Sigmoid colon (tissue), 7 donors: ENCODE data around the gene CHRNA1. TPM values are rescaled to one million over a fixed set of nuclear protein-coding genes. Genes with fewer than 3 reads are reported as not detected.

Experiments
- DNase-seq: peaks from one replicate; pipeline ENCODE4 v3.0.0-alpha.2; 2019
- H3K27ac ChIP-seq, 4 donors: fragments of 200-600 bp; sonication (generic); one replicate each; pipeline ENCODE4 v1.5.1; 2016 to 2019; ENCODE audit warnings: mild to moderate bottlenecking in 1 of 4
- H3K27me3 ChIP-seq, 3 donors: fragments of 200-600 bp; sonication (generic); one replicate each; pipeline ENCODE4 v1.5.1; 2019; ENCODE audit warnings: mild to moderate bottlenecking in 1 of 3
- H3K36me3 ChIP-seq, 4 donors: fragments of 200-600 bp; sonication (generic); one replicate each; pipeline ENCODE4 v1.5.1; 2016 to 2019
- H3K4me1 ChIP-seq, 4 donors: fragments of 200-600 bp; sonication (generic); one replicate each; pipeline ENCODE4 v1.5.1; 2017 to 2019
- H3K4me3 ChIP-seq, 4 donors: fragments of 200-600 bp; sonication (generic); one replicate each; pipeline ENCODE4 v1.5.1; 2017 to 2019; ENCODE audit warnings: mild to moderate bottlenecking in 2 of 4, moderate library complexity in 1 of 4
- H3K9me3 ChIP-seq, 4 donors: fragments of 200-600 bp in 3 of 4; sonication (generic) in 3 of 4; one replicate each; pipeline versions ENCODE4 v1.5.1 to v1.6.1; 2013 to 2019
- EP300 ChIP-seq, 4 donors: sonication (generic); formaldehyde crosslinking; IDR thresholded peaks; one replicate each; pipeline ENCODE4 v1.6.1; 2017; ENCODE audit warnings: antibody characterized with exemption in 4 of 4
- POLR2A ChIP-seq, 2 donors: fragments of 450-650 bp; IDR thresholded peaks; one replicate each; pipeline ENCODE4 v1.6.1; 2016; ENCODE audit warnings: antibody characterized with exemption in 2 of 2, mild to moderate bottlenecking in 2 of 2, moderate library complexity in 2 of 2
- POLR2AphosphoS5 ChIP-seq, 4 donors: sonication (generic); formaldehyde crosslinking; IDR thresholded peaks; one replicate each; pipeline ENCODE4 v1.6.1; 2017; ENCODE audit warnings: antibody characterized with exemption in 4 of 4
- WGBS, 2 donors: extraction: QIAGEN DNeasy Blood & Tissue Kit; methylation state at CpG; one replicate each; pipeline ENCODE4 v1.1.7; 2013; 5-methylcytosine and 5-hydroxymethylcytosine counted together
- intact Hi-C: fragments of 100-400 bp; cut with DNase I; formaldehyde crosslinking; loops from one replicate; pipeline ENCODE4 v1.15.1; 2023
- polyA plus RNA-seq, 3 donors: library from polyadenylated mRNA; stranded (reverse); fragments of 200-250 nt; gene quantifications; one replicate each; pipeline ENCODE4 v1.2.3, GENCODE V29; 2013
- total RNA-seq, 4 donors: library from RNA; depleted of rRNA; stranded (reverse); fragments of >200 nt; gene quantifications; one replicate each; pipeline ENCODE4 v1.1.0, GENCODE V29; 2016
- TF ChIP-seq, protein P1 (sequence below), 4 experiments: fragments of 450-650 bp in 3 of 4; fragments of 200-600 bp in 1 of 4; IDR thresholded peaks; one replicate each; pipeline ENCODE4 v1.5.1; 2016 to 2019; ENCODE audit warnings: antibody characterized with exemption in 4 of 4, mild to moderate bottlenecking in 3 of 4, moderate library complexity in 2 of 4
- donor health status: healthy with polysubstance abuse.
- donor health status: Bipolar disorder and iron deficiency.
- donor health status: healthy.

CHRNA1 gene
- total and polyA plus RNA-seq, 7 donors, result 0.32 to 2.1 (median 1.2) TPM; not detected in 4

DNA sequence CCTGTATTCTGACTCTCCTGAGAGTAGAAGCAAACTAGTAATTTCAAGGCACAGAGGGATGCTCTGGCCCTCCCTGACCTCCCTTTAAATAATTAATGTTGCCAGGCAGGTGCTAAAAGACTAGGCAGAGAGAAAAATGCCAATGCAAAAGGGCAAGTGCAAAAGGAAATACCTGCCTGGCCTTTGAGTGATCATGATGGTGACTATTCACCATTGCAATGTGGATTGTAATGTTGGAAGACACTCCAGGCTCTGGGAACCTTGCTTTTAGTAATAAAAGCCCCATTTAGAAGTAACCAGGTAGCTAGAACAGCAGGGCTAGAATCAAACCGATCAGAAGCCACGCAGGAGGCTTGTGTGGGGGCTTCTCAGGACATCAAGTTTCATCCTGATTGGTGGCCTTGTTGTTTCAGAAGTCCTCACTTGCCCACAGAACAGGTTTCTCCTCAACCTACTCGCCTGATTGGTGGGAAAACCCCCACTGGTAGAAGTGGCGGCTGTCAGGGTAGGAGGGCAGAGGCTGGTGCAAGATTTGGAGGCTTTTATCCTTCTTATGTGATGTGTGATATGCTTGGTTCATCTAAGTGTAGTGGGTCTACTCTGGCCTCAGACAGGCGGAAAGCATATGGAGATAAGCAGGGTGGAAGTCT lies 16.0 kb upstream of the CHRNA1 start:
- 82 to 89% methylated on average over 5 of the region's 5 CpGs for WGBS, 2 donors
- no peaks in the 10 kb centered on the region for H3K9me3 ChIP-seq
- no peaks in the 10 kb centered on the region for H3K36me3 ChIP-seq
- no peak overlapping the region for H3K27ac ChIP-seq
- DNase-seq, result no peak
- no peaks in the 10 kb centered on the region for H3K27me3 ChIP-seq
- intact Hi-C loops, result no loop called here
- TF ChIP-seq POLR2AphosphoS5 (IDR thresholded peaks at IDR 0.05) (no peak), POLR2A (IDR thresholded peaks at IDR 0.05) (no peak), EP300 (IDR thresholded peaks at IDR 0.05) (no peak)
- TF ChIP-seq, protein P1, sequence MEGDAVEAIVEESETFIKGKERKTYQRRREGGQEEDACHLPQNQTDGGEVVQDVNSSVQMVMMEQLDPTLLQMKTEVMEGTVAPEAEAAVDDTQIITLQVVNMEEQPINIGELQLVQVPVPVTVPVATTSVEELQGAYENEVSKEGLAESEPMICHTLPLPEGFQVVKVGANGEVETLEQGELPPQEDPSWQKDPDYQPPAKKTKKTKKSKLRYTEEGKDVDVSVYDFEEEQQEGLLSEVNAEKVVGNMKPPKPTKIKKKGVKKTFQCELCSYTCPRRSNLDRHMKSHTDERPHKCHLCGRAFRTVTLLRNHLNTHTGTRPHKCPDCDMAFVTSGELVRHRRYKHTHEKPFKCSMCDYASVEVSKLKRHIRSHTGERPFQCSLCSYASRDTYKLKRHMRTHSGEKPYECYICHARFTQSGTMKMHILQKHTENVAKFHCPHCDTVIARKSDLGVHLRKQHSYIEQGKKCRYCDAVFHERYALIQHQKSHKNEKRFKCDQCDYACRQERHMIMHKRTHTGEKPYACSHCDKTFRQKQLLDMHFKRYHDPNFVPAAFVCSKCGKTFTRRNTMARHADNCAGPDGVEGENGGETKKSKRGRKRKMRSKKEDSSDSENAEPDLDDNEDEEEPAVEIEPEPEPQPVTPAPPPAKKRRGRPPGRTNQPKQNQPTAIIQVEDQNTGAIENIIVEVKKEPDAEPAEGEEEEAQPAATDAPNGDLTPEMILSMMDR (IDR thresholded peaks at IDR 0.05), result no peak
- no peak overlapping the region for H3K4me3 ChIP-seq
- peaks cover 0 to 16% (median 2%) of the 10 kb centered on the region in 4 donors for H3K4me1 ChIP-seq

DNA sequence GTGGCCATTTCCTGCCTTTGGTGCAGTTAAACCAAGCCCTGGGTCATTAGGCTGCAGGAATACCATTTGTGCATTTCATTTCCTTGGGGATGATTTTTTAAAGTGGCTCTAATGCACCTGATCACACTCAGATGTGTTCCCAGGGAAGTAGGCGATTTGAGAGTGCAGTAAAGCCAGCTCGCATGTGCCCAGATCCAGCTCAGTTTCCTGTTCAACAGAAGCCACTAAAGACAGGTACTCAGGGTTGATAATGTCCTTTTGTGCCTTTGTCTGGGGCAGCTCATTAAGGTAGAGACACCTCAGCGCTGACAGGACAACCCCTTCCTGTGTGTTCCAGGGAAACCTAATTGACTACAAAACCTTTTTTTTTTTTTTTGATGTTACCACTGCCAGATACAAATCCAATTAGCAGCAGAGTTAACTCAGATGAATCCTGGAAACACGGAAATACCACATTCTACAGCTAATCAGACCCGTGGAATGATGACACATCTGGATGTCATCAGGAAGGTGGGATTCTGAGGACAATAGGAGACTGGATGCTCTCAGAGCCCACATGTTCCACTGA lies 15.2 kb upstream of the CHRNA1 start:
- Histone ChIP-seq H3K4me3 (no peak overlapping the region), H3K4me1 (peaks cover 0 to 16% (median 2%) of the 10 kb centered on the region in 4 donors), H3K27ac (no peak overlapping the region), H3K9me3 (no peaks in the 10 kb centered on the region), H3K36me3 (no peaks in the 10 kb centered on the region), H3K27me3 (no peaks in the 10 kb centered on the region)
- DNase-seq, result no peak
- WGBS, 2 donors, result 79 to 84% methylated on average over 5 of the region's 5 CpGs
- TF ChIP-seq EP300 (IDR thresholded peaks at IDR 0.05) (no peak), POLR2AphosphoS5 (IDR thresholded peaks at IDR 0.05) (no peak), POLR2A (IDR thresholded peaks at IDR 0.05) (no peak)
- TF ChIP-seq, protein P1 (IDR thresholded peaks at IDR 0.05), result no peak
- intact Hi-C loops, result no loop called here

DNA sequence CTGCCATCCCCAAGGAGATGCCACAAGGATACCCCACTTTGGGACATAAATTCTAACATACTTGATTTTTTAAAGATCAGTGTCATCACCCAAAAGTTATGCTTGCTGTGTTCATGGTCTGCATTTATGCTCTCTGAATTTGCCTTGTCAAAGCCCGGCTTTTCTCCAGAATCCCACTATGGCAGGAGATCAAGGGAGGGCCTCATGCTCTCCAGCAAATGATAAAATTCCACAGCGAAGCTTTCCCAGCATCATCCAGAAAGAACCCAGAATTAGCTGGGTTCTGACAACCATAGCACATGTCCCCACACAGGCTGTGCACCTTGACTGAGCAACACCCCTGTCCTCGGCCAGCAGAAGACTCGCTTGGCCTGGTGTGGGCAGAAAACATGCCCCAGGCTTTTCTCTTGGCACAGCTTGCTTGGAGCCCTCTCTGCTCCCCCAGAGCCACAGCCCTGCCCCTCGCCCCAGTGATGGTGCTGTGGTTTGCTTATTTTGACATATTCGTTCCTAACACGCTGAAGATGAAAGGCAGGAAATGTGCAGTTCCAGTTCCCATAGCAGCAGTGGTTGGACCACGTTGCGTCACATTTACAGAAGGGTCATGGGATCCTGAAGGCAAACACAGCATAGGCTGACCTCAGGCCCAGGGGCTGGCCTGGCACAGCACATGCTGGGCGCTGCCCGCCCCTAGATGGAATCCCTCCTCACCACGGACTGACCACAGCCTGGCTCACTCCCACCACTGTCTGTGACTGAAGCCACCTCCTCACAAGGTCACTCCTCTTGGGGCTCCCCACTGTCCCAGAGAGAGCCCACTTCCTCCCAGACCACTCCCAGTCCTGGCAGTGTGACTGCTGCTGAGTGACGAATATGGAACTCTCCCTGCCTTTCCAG lies 14.1 kb upstream of the CHRNA1 start:
- Histone ChIP-seq H3K4me3 (no peak overlapping the region), H3K4me1 (peaks cover 0 to 16% (median 4%) of the 10 kb centered on the region in 4 donors), H3K36me3 (no peaks in the 10 kb centered on the region), H3K27me3 (no peaks in the 10 kb centered on the region), H3K27ac (peak overlapping the region in 1 of 4 donors; percentile 33), H3K9me3 (no peaks in the 10 kb centered on the region)
- no peak for DNase-seq
- WGBS, 2 donors, result 56 to 77% methylated on average over 13 of the region's 13 CpGs
- intact Hi-C loops, result no loop called here
- TF ChIP-seq POLR2AphosphoS5 (IDR thresholded peaks at IDR 0.05), result no peak
- TF ChIP-seq, protein P1 (IDR thresholded peaks at IDR 0.05), result no peak
- no peak for TF ChIP-seq EP300 (IDR thresholded peaks at IDR 0.05)
- TF ChIP-seq POLR2A (IDR thresholded peaks at IDR 0.05), result no peak

DNA sequence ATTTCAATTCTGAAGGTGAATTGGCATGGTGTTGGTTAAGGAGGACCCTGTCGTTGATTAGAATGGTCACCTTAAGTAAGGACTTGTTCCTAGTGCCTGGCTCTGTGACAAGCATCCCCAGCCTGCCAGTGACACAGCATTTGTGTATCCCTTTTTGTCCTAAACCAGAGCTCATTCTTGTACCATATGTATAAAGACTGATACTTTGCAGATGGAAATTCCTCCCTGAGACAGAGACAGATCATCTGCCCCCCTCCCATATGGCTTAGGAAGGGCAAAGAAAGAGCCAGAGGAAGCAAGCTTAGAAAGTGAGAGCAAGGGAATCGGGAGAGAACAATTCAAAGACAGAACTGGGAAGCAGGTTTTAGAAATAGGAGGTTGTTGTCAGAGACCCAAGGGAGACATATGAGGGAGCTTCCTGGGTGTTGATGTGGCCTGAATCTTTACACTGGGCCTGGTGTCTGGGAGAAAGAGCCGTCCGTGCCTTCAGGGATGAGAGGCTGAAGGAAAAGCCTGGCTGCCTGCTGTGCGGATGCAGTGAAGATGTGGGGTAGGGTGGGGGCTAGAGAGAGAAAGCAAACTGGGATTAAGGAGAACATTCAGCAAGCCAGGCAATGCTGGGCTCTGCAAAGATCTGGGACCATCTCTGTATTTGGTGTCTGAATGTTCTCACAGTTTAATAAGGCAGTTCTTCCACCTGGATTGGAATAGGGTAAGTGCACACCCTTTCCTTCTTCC lies 13.2 kb upstream of the CHRNA1 start:
- Histone ChIP-seq H3K4me3 (no peak overlapping the region), H3K36me3 (no peaks in the 10 kb centered on the region), H3K27me3 (no peaks in the 10 kb centered on the region), H3K9me3 (no peaks in the 10 kb centered on the region), H3K27ac (no peak overlapping the region), H3K4me1 (peaks cover 0 to 16% (median 8%) of the 10 kb centered on the region in 4 donors)
- TF ChIP-seq POLR2A (IDR thresholded peaks at IDR 0.05) (no peak), POLR2AphosphoS5 (IDR thresholded peaks at IDR 0.05) (no peak), EP300 (IDR thresholded peaks at IDR 0.05) (no peak)
- TF ChIP-seq, protein P1 (IDR thresholded peaks at IDR 0.05), result no peak
- DNase-seq, result no peak
- intact Hi-C loops, result no loop called here
- 71 to 72% methylated on average over 5 of the region's 5 CpGs for WGBS, 2 donors
